Retinal pigment epithelial cell (primary cell): ENCODE data around the gene NKD2.
A peak's percentile ranks its signal among the peaks of the same experiment; 100 is the strongest.

Experiments used
- DNase-seq: peaks from one replicate; pipeline ENCODE4 v3.0.0-alpha.2; 2010; ENCODE audit warnings: low read depth
- H3K4me3 ChIP-seq: 2 replicates; pipeline ENCODE4 v1.5.1; 2011; ENCODE audit warnings: mild to moderate bottlenecking, low read length, control low read depth, moderate library complexity
- TF ChIP-seq, protein P1 (sequence below): conservative IDR thresholded peaks from 2 replicates; pipeline ENCODE4 v1.5.1; 2011; ENCODE audit warnings: low read depth, low read length, control low read depth, inconsistent platforms

The NKD2 gene, protein sequence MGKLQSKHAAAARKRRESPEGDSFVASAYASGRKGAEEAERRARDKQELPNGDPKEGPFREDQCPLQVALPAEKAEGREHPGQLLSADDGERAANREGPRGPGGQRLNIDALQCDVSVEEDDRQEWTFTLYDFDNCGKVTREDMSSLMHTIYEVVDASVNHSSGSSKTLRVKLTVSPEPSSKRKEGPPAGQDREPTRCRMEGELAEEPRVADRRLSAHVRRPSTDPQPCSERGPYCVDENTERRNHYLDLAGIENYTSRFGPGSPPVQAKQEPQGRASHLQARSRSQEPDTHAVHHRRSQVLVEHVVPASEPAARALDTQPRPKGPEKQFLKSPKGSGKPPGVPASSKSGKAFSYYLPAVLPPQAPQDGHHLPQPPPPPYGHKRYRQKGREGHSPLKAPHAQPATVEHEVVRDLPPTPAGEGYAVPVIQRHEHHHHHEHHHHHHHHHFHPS

DNA sequence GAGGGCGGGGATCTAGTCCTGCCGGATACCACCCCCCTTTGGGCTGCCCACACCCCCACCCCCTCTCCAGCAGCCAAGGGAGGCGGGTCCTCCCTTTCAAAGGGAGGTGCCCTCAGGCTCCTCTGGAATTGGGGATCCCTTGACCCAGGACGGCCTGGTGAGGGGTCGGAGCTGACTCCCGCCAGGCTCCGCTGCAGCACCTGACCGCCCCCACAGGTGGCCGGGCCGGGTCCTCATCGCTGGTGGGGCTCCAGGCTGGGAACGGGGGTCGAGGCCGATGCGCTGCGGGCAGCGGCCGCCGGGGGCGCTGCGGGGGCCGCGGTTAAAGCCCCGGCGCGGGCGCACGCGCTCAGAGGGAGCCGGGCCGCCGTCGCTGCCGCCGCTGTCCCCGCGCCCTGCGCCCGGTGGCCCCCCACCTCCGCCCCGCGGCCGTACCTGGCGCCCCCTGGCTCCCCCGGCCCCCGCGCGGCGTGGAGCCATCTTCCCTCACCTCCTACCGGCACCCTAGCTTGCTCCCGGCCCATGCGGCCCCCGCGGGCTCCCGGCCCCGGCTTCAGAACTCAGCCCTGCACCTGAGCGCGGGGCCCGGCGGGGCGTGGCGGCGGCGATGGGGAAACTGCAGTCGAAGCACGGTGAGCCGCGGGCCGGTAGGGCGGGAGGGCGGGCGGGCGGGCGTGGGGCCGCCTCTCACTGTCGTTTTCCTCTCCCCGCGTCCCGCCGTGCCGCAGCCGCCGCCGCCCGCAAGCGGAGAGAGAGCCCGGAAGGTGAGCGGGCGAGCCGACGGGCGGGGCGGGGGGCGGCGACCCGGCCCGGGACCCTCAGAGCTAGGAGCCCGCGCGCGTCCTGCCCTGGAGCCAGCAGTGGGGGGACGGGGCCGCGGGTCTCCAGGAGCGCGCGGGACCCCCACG lies at the start of gene NKD2:
Gene NKD2 (plus strand): TSS at position 352 of the 908 bp plus-strand sequence. CDS start 256 bp downstream, at position 608.
- TF ChIP-seq, protein P1, sequence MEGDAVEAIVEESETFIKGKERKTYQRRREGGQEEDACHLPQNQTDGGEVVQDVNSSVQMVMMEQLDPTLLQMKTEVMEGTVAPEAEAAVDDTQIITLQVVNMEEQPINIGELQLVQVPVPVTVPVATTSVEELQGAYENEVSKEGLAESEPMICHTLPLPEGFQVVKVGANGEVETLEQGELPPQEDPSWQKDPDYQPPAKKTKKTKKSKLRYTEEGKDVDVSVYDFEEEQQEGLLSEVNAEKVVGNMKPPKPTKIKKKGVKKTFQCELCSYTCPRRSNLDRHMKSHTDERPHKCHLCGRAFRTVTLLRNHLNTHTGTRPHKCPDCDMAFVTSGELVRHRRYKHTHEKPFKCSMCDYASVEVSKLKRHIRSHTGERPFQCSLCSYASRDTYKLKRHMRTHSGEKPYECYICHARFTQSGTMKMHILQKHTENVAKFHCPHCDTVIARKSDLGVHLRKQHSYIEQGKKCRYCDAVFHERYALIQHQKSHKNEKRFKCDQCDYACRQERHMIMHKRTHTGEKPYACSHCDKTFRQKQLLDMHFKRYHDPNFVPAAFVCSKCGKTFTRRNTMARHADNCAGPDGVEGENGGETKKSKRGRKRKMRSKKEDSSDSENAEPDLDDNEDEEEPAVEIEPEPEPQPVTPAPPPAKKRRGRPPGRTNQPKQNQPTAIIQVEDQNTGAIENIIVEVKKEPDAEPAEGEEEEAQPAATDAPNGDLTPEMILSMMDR = peak; percentile 46
- H3K4me3 ChIP-seq = no peak within 1 kb of the TSS
- no peak for DNase-seq

DNA sequence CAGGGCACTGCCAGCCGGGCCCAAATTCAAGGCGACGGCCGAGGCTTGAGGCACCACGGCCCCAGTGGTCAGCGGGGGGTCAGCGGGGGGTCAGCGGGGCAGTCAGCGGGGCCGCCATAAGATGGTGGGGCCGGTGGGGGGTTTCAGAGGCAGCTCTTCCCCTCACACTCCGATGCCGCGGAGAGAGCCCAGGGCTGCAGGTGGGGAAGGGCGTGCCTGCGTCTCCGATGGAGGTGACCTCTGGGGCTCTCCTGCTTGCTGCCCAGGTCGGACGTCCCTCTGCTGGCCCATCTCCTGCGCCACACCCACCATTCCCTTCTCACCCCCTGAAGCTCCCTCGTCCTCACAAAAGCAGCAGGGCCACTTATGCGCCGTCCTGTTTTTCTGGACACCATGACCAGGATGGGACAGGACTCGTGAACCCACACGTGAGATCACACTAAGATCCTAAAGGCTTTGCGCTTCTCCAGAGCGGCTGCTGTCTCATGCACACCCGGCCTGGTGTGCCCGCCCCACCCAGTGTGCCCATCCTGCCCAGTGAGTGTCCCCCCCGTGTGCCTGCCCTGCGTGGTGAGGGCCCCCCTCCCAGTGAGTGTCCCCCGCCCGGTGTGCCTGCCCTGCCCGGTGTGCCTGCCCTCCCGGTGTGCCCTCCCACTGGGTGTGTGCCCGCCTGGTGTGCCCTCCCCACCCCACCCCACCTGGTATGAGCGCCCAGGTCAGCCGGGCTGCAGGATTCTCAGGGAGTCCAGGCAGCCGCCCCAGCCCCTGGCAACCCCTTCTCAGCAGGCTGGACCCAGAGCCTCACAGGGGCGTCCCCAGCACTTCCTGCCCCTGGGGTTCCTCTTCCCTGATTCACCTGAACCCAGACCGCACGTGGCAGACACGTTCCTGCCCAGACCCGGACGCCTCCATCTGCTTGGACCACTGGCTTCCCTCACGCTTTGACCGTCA lies 48.7 kb upstream of the NKD2 start:
- TF ChIP-seq, protein P1 = no peak
- no peak for DNase-seq
- no peak overlapping the region for H3K4me3 ChIP-seq

DNA sequence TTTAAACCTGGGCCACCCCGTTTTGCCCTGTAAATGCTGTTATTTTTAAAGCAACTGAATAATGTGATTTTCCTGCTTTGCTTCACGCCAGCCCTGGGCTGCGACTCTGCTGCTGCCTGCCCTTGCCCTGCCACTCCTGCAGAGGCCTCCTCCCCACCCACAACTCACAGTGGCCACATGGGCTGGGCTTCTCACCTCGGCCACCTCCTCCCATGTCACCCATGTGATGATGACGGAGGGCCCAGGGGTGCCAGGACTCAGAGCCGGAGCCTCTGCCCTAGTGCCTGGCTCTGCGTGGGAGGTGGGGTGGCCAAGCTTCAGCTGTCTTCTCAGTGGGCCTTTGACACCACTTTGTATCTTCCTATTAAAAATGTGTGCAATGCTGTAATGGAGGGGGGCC lies 48.1 kb upstream of the NKD2 start:
- TF ChIP-seq, protein P1 = no peak
- H3K4me3 ChIP-seq = no peak overlapping the region
- DNase-seq = no peak

DNA sequence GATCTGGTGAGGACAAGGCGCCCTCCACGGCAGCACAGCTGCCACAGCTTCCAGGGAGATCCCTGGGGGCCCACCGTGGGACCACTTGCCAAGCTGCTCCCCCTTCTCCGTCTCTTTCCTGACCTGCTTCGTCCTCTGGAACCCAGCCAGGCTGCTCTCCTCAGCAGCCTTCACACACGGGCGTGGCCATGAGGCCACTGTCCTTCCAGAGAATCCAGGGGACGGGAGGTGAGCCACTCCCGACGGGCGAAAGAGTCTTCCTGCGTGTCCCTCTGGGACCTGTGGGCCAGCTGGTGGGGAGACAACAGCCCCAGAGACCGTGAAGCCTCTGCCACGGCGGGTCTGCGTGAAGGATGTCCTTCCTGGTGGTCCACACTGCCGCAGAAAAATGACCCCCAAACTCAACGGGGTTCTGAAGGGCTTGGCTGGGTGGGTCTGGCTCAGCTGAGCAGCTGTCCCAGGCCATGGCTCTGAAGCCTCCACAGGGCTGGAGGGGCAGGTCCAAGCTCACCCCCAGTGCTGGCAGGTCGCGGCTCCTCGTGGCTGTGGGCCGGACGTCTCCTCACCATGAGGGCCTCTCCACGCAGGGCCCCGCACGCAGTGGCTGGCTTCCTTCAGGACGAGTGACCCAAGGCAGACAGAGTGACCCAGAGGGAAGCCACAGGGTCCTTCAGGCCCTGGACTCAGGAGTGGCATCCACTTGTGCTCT lies 47.4 kb upstream of the NKD2 start:
- no peak overlapping the region for H3K4me3 ChIP-seq
- TF ChIP-seq, protein P1 = no peak
- DNase-seq = no peak

DNA sequence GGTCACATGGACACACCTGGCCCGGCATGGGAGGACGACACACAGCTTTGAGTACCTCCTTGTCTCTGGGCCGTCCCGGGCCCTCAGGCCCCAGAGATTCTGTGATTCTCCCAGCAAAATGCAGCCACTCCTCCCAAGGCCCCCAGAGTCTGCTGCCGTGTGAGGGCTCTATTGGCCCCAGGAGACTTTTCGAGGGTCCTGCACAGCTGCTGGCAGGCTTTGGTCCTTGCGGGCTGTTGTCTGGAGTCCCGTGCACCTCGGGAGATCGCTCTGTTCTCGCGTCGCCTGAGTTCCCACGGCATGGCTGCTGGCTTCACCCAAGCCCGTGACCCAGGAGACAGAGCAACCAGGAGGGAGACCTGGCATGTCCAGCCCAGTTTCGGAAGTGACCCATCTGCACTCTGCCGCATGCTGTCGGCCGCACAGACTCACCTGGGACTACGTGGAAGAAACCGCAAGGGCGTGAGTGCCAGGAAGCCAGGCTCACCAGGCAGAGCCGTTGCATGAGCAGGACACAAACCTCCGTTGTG lies 46.8 kb upstream of the NKD2 start:
- no peak overlapping the region for H3K4me3 ChIP-seq
- no peak for DNase-seq
- TF ChIP-seq, protein P1 = no peak

DNA sequence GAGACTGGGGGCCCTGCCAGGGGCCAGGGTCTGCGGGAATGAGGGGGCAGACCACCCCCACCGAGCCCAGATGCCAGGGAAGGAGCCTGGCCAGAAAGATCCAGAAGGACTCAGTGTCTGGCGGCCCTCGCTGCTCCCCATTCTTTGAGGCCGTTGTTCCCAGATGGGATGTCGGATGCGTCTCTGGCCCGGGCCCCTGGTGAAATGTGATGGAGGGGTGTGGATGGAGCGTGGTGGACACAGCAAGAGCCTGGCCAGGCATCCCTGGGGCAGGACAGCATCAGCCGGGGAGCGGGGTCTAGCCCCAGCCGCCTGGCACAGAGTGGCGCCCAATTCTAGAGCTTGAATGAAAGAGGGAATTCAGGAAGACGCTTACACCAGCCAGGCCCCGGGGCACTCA lies 46.2 kb upstream of the NKD2 start:
- no peak for DNase-seq
- no peak overlapping the region for H3K4me3 ChIP-seq
- TF ChIP-seq, protein P1 = no peak
